Suprapubic skin (tissue), 4 donors: ENCODE data around the gene LRP11.

Experiments used
- POLR2A ChIP-seq, 2 donors: fragments of 450-650 bp; IDR thresholded peaks; one replicate each; pipeline ENCODE4 v1.6.1; 2017; ENCODE audit warnings: antibody characterized with exemption in 2 of 2, mild to moderate bottlenecking in 2 of 2, moderate library complexity in 2 of 2
- POLR2AphosphoS5 ChIP-seq, 3 donors: sonication (generic); formaldehyde crosslinking; IDR thresholded peaks; one replicate each; pipeline ENCODE4 v1.6.1; 2017; ENCODE audit warnings: antibody characterized with exemption in 3 of 3
- TF ChIP-seq, protein P1 (sequence below), 2 donors: fragments of 200-600 bp in 1 of 2; fragments of 450-650 bp in 1 of 2; sonication (generic) in 1 of 2; IDR thresholded peaks; one replicate each; pipeline ENCODE4 v1.5.1; 2016 to 2019; ENCODE audit warnings: antibody characterized with exemption in 2 of 2, mild to moderate bottlenecking in 1 of 2, moderate library complexity in 1 of 2

GRCh38 chr6:149869275-149869892, 5.2 kb upstream of the LRP11 start:
- TF ChIP-seq, protein P1, sequence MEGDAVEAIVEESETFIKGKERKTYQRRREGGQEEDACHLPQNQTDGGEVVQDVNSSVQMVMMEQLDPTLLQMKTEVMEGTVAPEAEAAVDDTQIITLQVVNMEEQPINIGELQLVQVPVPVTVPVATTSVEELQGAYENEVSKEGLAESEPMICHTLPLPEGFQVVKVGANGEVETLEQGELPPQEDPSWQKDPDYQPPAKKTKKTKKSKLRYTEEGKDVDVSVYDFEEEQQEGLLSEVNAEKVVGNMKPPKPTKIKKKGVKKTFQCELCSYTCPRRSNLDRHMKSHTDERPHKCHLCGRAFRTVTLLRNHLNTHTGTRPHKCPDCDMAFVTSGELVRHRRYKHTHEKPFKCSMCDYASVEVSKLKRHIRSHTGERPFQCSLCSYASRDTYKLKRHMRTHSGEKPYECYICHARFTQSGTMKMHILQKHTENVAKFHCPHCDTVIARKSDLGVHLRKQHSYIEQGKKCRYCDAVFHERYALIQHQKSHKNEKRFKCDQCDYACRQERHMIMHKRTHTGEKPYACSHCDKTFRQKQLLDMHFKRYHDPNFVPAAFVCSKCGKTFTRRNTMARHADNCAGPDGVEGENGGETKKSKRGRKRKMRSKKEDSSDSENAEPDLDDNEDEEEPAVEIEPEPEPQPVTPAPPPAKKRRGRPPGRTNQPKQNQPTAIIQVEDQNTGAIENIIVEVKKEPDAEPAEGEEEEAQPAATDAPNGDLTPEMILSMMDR (IDR thresholded peaks at IDR 0.05), result no peak
- TF ChIP-seq POLR2AphosphoS5 (IDR thresholded peaks at IDR 0.05), result no peak
- TF ChIP-seq POLR2A (IDR thresholded peaks at IDR 0.05), result no peak
